Lower lobe of right lung (tissue), 2 donors: Measurements from ENCODE around the gene BHLHE40. TPM values are rescaled to one million over a fixed set of nuclear protein-coding genes. Genes with fewer than 3 reads are reported as not detected.

Source experiments
- ATAC-seq, 2 donors: fragments of 200-7000 bp; cut with Tn5 transposase; one replicate each; pipeline ENCODE4 v1.9.1; 2020 to 2022; ENCODE audit warnings: mild to moderate bottlenecking in 2 of 2, moderate library complexity in 2 of 2
- DNase-seq: peaks from one replicate; pipeline ENCODE4 v3.0.0-alpha.2; 2020
- H3K27ac ChIP-seq: fragments of 200-600 bp; one replicate; pipeline ENCODE4 v1.8.0; 2022
- H3K27me3 ChIP-seq: fragments of 200-600 bp; one replicate; pipeline ENCODE4 v1.8.0; 2022; ENCODE audit warnings: low read depth
- H3K36me3 ChIP-seq: fragments of 200-600 bp; one replicate; pipeline ENCODE4 v1.8.0; 2022; ENCODE audit warnings: mild to moderate bottlenecking
- H3K4me1 ChIP-seq: fragments of 200-600 bp; one replicate; pipeline ENCODE4 v1.8.0; 2022
- H3K4me3 ChIP-seq: fragments of 200-600 bp; one replicate; pipeline ENCODE4 v1.8.0; 2022; ENCODE audit warnings: mild to moderate bottlenecking
- H3K9me3 ChIP-seq: fragments of 200-600 bp; one replicate; pipeline ENCODE4 v1.8.0; 2022
- intact Hi-C: fragments of 100-400 bp; cut with DNase I; formaldehyde crosslinking; loops from one replicate; pipeline ENCODE4 v1.11.0; 2022
- total RNA-seq: library from RNA; stranded (reverse); fragmentation: NEBNext Ultra II Directional; extraction: Animal tissue kit (Norgen Biotek cat#: 25700); gene quantifications from one replicate; pipeline ENCODE4 v1.2.1, GENCODE V29; 2021
- TF ChIP-seq, protein P1 (sequence below): fragments of 200-600 bp; IDR thresholded peaks from one replicate; pipeline ENCODE4 v1.8.0; 2022; ENCODE audit warnings: antibody characterized with exemption, mild to moderate bottlenecking
- donor health status: DM: no; HTN: yes; CAD: no; lungs with severe emphysema.

The BHLHE40 gene
- total RNA-seq, 1 donor from 2014 or later = 84.8 TPM

DNA sequence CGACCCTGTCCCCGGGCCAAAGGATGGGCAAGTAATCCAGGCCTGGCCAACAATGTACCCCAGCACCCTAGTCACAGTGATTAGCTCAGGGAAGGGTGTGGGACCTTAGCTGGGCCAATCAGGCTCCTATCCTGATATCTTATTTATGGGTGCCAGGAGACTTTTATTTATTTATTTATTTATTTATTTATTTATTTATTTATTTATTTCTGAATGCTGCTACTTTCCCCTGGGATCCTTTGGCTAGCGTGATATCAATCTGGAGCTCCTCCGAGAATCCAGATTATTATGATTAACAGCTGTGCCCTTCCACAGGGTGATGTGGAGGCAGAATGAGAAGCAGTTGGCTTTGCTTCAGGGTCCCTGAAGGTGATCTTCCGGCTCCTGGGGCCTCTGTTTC is 32.2 kb upstream of the BHLHE40 start:
- peaks cover 7% of the 10 kb centered on the region for H3K4me1 ChIP-seq
- no peaks in the 10 kb centered on the region for H3K36me3 ChIP-seq
- ATAC-seq (no peak), DNase-seq (no peak)
- H3K4me3 ChIP-seq = no peak overlapping the region
- no peak overlapping the region for H3K27ac ChIP-seq
- TF ChIP-seq, protein P1, sequence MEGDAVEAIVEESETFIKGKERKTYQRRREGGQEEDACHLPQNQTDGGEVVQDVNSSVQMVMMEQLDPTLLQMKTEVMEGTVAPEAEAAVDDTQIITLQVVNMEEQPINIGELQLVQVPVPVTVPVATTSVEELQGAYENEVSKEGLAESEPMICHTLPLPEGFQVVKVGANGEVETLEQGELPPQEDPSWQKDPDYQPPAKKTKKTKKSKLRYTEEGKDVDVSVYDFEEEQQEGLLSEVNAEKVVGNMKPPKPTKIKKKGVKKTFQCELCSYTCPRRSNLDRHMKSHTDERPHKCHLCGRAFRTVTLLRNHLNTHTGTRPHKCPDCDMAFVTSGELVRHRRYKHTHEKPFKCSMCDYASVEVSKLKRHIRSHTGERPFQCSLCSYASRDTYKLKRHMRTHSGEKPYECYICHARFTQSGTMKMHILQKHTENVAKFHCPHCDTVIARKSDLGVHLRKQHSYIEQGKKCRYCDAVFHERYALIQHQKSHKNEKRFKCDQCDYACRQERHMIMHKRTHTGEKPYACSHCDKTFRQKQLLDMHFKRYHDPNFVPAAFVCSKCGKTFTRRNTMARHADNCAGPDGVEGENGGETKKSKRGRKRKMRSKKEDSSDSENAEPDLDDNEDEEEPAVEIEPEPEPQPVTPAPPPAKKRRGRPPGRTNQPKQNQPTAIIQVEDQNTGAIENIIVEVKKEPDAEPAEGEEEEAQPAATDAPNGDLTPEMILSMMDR = no peak
- no peaks in the 10 kb centered on the region for H3K27me3 ChIP-seq
- intact Hi-C loops = no loop called here
- H3K9me3 ChIP-seq = no peaks in the 10 kb centered on the region

DNA sequence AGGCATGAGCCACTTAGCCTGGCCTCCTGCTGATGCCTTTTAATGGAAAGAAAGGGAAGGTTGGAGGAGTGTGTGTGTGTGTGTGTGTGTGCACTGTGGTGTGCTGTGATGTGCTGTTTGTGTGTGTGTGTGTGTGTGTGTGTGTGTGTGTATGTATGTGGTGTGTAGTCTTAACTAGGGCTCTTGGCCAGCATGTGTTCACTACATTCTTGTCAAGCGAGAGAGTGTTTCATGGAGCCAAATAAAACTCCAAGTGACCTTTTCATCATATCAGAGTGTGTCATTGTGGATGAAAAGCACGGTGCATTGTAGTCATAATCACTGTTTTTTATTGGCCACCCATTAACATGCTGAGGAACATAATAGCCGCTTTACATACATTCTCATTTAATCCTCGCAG is 30.8 kb upstream of the BHLHE40 start:
- H3K9me3 ChIP-seq = no peaks in the 10 kb centered on the region
- DNase-seq (no peak), ATAC-seq (no peak)
- no peak overlapping the region for H3K4me3 ChIP-seq
- H3K4me1 ChIP-seq = peaks cover 7% of the 10 kb centered on the region
- H3K27ac ChIP-seq = no peak overlapping the region
- no peaks in the 10 kb centered on the region for H3K36me3 ChIP-seq
- intact Hi-C loops = no loop called here
- TF ChIP-seq, protein P1 = no peak
- H3K27me3 ChIP-seq = no peaks in the 10 kb centered on the region

DNA sequence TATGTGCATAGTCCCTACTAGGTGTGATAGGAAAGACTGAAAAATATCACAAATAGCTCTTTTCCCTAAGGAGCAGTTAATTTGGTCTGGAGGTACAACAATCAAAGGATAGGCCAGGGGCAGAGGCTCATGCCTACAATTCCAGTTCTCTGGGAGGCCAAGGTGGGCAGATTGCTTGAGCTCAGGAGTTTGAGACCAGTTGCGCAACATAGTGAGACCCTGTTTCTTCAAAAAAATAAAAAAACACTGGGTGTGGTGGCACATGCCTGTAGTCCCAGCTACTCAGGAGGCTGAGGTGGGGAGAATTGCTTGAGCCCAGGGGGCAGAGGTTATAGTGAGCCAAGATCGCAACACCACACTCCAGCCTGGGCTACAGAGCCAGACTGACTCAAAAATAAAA is 30.2 kb upstream of the BHLHE40 start:
- Histone ChIP-seq H3K4me1 (peaks cover 7% of the 10 kb centered on the region), H3K9me3 (no peaks in the 10 kb centered on the region), H3K36me3 (no peaks in the 10 kb centered on the region), H3K4me3 (no peak overlapping the region), H3K27ac (no peak overlapping the region), H3K27me3 (no peaks in the 10 kb centered on the region)
- ATAC-seq (no peak), DNase-seq (no peak)
- TF ChIP-seq, protein P1 = no peak
- intact Hi-C loops = no loop called here

DNA sequence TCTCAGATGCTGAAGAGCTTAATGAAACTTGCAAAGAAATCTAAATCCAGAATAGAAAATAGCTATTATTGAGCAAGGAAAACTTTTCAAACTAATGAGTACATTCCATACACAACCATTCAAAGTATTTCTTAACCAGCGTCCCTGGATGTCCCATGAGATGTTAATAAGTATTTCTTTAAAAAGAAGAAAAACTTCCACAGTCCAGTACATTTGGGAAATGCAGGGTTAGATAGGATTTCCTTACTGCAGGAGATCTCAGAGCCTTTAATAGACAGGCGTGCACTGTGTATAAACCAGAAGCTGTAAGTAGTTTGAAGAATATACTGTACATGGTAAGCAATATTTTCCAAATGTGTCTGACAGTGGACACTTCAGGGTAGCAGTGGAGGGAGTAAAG is 29.6 kb upstream of the BHLHE40 start:
- Histone ChIP-seq H3K27me3 (no peaks in the 10 kb centered on the region), H3K27ac (no peak overlapping the region), H3K4me1 (peaks cover 7% of the 10 kb centered on the region), H3K9me3 (no peaks in the 10 kb centered on the region), H3K36me3 (no peaks in the 10 kb centered on the region), H3K4me3 (no peak overlapping the region)
- no peak for DNase-seq
- intact Hi-C loops = no loop called here
- TF ChIP-seq, protein P1 = no peak
- no peak for ATAC-seq

DNA sequence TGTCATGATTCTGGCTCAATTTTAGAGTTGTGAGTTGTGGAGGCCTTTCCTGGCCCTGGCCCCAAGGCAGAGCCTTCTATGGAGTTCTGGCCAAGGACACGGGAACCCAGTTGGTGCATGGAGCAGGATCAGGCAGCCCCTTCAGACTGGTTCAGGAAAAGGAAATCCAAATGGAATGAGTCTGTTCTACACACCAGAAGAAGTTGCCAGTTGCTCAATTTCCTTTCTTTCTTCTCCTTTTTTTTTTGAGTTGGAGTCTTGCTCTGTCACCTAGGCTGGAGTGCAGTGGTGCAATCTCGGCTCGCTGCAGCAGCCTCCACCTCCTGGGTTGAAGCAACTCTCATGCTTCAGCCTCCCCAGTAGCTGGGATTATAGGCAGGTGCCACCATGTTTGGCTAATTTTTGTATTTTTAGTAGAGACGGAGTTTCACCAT is 28.9 kb upstream of the BHLHE40 start:
- no peaks in the 10 kb centered on the region for H3K36me3 ChIP-seq
- H3K27ac ChIP-seq = no peak overlapping the region
- peaks cover 7% of the 10 kb centered on the region for H3K4me1 ChIP-seq
- peak; percentile 35 to 48 for ATAC-seq
- no peak overlapping the region for H3K4me3 ChIP-seq
- intact Hi-C loops = no loop called here
- H3K9me3 ChIP-seq = no peaks in the 10 kb centered on the region
- no peaks in the 10 kb centered on the region for H3K27me3 ChIP-seq
- TF ChIP-seq, protein P1 = no peak
- DNase-seq = peak; percentile 59

DNA sequence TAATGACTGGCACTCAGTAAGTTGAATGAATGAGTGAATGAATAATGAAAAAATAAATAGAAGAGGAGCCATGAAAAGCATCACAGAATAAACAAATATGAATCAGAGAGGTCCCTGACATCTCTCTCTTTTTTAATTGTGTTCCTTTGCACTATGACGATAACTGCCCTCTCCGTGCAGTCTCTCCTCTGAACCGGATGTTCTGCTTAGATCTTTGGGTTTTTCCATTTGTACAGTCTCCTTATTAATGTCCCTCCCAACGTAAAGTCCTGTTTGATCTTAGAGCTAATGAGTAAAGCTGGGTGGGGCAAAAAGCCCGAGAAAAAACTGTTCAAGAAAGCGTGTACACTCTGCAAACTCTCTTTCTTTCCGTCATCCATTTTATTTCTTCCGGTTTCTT is 28.3 kb upstream of the BHLHE40 start:
- Histone ChIP-seq H3K27me3 (no peaks in the 10 kb centered on the region), H3K4me3 (no peak overlapping the region), H3K4me1 (peaks cover 7% of the 10 kb centered on the region), H3K9me3 (no peaks in the 10 kb centered on the region), H3K36me3 (no peaks in the 10 kb centered on the region), H3K27ac (no peak overlapping the region)
- DNase-seq (no peak), ATAC-seq (no peak)
- intact Hi-C loops = no loop called here
- TF ChIP-seq, protein P1 = no peak
